HG02970 (cell line): ENCODE results near the gene FBXW8.
A peak's percentile ranks its signal among the peaks of the same experiment; 100 is the strongest.

Experiments used
- ATAC-seq: cut with Tn5 transposase; IDR thresholded peaks from one replicate; pipeline ENCODE4 v1.9.1; 2021; ENCODE audit warnings: mild to moderate bottlenecking, moderate library complexity, moderate number of reproducible peaks; ENCODE audit not compliant: unreplicated experiment, low FRiP score

Gene FBXW8

DNA sequence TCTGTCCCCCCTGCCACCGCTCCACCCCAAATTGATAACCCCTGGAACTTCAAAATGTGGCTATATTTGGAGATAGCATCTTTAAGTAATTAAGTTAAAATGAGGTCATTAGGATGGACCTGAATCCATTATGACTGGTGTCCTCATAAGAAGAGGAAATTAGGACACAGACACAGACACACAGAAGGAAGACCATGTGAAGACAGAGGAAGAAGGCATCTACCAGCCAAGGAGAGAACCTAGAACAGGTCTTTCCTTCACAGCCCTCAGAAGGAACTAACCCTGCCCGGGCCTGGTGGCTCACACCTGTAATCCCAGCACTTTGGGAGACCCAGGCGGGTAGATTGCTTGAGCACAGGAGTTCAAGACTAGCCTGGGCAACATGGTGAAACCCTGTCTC is 25.9 kb upstream of the FBXW8 start:
- no peak for ATAC-seq

DNA sequence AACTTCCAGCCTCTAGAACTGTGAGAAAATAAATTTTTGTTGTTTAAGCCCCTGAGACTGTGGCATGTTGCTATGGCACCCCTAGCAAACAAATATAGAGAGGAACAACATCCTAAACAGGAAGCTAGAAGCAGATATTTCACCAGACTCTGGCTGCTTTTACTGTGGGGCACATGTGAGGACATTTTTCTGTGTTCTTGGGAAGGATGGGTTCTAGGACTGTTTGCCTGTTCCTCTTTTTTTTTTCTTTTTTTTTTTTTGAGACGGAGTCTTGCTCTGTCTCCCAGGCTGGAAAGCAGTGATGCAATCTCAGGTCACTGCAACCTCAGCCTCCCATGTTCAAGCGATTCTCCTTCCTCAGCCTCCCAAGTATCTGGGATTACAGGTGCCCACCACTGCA is 25.3 kb upstream of the FBXW8 start:
- no peak for ATAC-seq

DNA sequence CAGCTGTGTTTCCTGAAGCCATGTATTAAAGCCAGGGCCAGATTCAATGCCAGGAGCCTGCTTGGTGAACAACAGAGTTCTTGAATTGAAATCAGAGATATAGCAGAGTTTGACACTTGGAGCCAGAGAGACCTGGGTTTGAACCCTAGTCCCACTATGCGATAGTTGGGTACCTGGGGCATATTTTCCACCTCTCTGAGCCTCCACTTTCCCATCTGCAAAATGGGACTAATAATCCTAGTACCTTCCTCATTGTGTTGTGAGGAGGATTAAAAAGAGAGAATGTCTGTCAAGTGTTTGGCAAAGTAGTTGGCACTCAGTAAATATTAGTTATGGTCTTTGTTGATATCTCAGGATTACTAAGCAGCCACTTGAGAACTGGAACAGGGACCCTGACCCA is 23.5 kb upstream of the FBXW8 start:
- ATAC-seq: no peak

- ATAC-seq: no peak
Observed at GRCh38 chr12:116887897-116888296, 22.9 kb upstream of the FBXW8 start.

- ATAC-seq: no peak
Observed at GRCh38 chr12:116890330-116890729, 20.4 kb upstream of the FBXW8 start.

GRCh38 chr12:116891019-116891418 is 19.7 kb upstream of the FBXW8 start:
- no peak for ATAC-seq

- no peak for ATAC-seq
Observed at GRCh38 chr12:116892349-116893140, 18.2 kb upstream of the FBXW8 start.

DNA sequence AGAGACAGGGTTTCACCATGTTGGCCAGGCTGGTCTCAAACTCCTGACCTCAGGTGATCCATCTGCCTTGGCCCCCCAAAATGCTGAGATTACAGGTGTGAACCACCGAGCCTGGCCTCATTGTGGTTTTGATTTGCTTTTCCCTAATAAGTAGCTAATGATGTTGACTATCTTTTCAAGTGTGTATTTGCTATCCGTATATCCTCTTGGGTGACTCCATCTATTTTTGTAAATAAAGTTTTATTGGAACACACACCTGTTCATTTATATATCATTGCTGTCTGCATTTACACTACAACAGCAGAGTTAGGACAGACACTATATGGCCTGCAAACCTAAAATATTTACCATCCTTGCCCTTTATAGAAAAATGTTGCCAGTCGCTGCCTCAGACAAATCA is 15.8 kb upstream of the FBXW8 start:
- ATAC-seq: no peak

- ATAC-seq: no peak
Observed at GRCh38 chr12:116896411-116896924, 14.3 kb upstream of the FBXW8 start.

GRCh38 chr12:116897476-116897875 is 13.3 kb upstream of the FBXW8 start:
- ATAC-seq: no peak

DNA sequence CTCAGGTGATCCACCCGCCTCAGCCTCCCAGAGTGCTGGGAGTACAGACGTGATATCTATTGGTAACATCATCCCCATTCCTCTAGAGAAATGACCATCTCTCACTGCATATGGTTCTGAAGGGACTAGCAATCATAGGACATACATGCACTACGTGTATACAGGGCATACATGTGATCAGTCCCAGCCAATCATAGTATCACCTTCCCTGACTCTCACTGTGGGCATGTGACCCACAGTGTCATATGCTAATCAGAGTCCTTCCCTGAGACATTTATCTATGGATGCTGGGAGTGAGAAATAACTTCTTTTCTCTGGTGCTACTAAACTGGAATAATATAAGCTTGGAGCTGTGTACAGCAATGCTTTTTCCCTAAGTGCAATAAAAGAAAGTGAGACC is 12.1 kb upstream of the FBXW8 start:
- ATAC-seq: no peak

DNA sequence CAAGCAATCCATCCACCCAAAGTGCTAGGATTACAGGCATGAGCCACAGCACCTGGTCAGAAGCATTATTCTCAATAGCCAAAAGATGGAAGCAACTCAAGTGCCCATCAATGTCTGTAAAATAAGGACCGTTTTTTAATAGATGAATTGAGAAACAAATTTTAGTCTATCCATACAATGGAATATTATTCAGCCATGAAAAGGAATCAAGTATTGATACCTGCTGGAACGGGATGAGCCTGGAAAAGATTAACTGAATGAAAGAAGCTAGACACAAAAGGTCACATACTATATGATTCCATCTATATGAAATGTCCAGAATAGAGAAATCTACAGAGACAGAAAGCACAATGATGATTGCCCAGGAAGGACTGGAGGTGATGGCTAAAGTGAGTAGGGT is 9.1 kb upstream of the FBXW8 start:
- ATAC-seq: no peak

GRCh38 chr12:116903818-116904217 is 6.9 kb upstream of the FBXW8 start:
- no peak for ATAC-seq

DNA sequence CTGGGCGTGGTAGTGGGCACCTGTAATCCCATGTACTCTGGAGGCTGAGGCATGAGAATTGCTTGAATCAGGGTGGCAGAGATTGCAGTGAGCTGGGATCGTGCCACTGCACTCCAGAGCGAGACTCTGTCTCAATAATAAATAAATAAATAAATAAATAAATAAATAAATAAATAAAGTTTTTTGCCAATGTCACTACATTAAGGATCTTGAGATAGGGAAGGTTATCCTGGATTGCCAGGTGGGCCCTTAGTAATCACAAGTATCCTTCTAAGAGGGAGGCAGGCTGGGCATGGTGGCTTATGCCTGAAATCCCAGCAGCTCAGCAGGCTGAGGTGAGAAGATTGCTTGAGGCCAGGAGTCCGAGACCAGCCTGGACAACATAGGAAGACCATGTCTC is 4.5 kb upstream of the FBXW8 start:
- ATAC-seq: no peak

GRCh38 chr12:116910280-116910644 is 488 bp upstream of the FBXW8 start:
- ATAC-seq: no peak

DNA sequence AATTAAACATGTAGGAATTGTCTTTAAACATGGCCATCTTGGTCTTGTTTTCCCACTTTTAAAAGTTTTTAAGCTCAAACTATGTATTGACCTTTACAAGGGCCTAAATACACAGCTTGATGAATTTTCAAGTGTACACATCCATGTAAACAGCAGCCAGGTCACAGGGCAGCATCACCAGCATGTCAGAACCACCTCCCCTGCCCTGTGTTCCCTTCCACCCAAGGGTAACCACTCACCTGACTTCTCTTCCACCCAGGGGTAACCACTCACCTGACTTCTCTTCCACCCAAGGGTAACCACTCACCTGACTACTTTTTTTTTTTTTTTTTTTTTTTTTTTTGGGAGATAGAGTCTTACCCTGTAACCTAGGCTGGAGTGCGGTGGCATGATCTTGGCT is 4.6 kb downstream of the FBXW8 start:
- ATAC-seq: no peak

DNA sequence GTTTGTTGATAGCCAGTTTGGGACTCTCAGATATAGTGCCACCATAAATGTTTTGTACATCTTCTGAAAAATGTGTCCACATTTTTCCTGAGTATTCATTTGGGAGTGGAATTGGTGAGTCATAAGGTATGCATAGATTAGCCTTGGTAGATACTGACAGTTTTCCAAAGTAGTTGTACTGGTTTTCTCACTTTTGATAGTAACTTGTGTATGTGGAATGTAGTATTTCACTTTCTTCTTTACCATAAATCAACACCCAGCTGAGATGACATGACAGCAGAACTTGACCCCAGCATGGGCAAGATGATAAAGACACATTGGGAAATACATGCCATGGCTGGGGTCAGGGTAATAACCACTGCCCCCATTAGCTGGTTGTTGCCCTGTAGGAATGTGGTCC is 5.4 kb downstream of the FBXW8 start:
- no peak for ATAC-seq

DNA sequence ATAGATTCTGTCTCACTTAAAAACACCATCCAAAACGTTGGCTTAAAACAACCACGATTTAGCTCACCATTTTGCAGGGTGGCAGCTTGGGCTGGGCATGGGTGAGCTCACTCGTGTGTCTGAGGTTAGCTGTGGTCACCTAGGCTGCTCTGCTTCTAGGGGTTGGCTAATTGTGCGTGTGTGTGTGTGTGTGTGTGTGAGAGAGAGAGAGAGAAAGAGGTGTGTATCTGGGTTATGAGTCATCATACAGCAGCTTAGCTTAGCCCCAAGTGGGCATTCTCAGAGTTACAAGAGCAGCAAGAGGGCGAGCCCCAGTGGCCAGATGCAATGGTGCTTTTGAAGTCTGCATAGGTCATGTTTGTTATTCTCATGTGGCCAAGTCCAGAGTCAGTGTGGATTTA is 6.0 kb downstream of the FBXW8 start:
- ATAC-seq: peak; percentile 55

GRCh38 chr12:116918464-116918863 is 7.7 kb downstream of the FBXW8 start:
- ATAC-seq: no peak

GRCh38 chr12:116919247-116919661 is 8.5 kb downstream of the FBXW8 start:
- no peak for ATAC-seq

DNA sequence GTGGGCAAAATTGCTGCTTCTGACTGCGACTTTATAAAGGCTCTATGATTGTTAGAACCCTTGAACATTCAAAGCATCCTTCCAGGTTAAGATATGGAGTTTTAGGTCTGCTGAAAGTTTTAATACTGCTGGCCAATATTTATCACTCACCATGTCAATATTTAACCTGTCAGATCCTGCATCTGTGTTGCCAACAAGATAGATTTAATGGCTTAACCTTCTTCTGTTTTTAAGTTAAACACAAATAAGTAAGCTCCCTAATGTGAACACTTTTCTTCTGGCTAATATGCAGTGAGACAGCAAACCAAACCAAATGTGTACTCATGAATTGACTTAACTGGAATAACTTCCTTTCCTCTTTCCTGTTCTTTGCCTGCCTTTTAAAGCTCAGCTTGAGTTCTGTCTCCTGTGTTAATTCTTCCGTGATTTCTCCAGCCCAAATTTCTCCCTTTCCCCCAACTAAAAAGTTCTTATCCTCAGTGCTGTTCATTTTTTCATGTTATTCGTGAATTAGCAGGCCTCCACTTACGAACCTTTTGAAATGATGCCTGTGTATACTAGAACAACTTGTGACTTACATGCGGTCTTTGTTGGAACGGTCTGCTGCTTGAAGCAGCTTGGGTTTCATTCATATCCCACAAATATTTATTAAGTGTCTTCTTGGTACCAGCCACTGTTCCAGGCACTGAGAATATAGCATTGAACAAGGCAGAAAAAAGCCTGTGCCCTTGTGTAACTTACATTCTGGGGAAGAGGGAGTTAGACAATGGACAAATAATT is 9.1 kb downstream of the FBXW8 start:
- no peak for ATAC-seq

DNA sequence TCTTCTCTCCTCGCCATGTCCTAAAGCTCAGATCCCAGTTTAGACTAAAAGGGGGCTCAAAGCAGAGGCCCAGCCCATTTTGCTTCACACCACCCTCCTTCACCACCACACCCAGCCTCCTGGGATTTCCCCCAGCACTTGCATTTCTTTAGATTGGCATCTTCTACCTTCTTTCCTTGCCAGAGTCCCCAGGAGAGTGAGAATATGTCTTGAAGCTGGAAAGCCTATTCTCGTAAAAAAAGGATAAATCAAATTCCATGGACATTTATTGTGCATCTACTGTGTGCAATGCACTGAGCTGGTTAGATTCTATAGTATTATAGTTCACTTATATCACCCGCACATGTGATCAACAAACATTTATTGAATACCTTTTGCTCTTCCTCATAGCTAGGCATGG is 10.2 kb downstream of the FBXW8 start:
- ATAC-seq: no peak
